GM13977 (cell line): ENCODE measurements around the gene DNAJC15.

Experiments
- DNase-seq: peaks from one replicate; pipeline ENCODE4 v3.0.0; 2012; ENCODE audit warnings: low spot score
- in situ Hi-C: fragments of 300-500 bp; cut with MboI; formaldehyde crosslinking; loops from one replicate; pipeline ENCODE4 v1.12.0; 2022; ENCODE audit warnings: low sequenced_read_pairs, low pct_unique_long_range_greater_than_20kb, mixed read lengths, inconsistent platforms; ENCODE audit not compliant: unreplicated experiment
- TF ChIP-seq, protein P1 (sequence below): IDR thresholded peaks from 2 replicates; pipeline ENCODE4 v1.5.1; 2012; ENCODE audit warnings: mild to moderate bottlenecking, control low read depth; ENCODE audit not compliant: insufficient read depth; ENCODE audit errors: extremely low read depth, missing control alignments

Gene DNAJC15

DNA sequence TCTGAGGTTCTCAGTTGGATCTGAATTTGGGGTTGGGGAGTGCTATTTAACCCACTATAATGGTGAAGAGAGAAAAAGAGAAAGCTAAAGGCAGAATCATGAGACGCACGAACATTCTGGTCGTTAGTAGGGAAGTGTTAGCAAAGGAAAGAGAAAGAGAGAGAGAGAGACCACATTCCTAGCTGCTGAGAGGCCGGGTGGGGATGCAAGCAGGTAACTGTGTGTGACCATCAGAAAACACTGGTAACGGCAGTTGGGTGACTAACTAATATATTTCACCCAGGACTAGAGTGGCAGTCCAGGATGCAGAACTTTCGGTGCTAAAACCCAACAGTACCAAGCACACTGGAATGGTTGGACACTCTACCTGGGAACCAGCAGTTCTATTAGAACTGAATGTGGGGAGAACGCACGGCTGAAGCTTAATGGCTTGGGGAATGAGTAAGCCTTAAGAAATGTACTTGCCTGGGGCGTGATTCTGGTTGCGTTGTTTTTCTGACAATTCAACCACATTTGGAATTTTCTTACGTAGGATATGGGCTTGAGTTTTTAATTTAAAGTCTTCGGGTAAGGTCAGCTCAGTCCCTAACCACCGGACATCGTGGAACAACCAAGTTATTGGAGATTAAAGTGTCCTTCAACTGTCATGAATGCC lies 130.2 kb downstream of the DNAJC15 start:
- in situ Hi-C loops = no loop called here
- TF ChIP-seq, protein P1, sequence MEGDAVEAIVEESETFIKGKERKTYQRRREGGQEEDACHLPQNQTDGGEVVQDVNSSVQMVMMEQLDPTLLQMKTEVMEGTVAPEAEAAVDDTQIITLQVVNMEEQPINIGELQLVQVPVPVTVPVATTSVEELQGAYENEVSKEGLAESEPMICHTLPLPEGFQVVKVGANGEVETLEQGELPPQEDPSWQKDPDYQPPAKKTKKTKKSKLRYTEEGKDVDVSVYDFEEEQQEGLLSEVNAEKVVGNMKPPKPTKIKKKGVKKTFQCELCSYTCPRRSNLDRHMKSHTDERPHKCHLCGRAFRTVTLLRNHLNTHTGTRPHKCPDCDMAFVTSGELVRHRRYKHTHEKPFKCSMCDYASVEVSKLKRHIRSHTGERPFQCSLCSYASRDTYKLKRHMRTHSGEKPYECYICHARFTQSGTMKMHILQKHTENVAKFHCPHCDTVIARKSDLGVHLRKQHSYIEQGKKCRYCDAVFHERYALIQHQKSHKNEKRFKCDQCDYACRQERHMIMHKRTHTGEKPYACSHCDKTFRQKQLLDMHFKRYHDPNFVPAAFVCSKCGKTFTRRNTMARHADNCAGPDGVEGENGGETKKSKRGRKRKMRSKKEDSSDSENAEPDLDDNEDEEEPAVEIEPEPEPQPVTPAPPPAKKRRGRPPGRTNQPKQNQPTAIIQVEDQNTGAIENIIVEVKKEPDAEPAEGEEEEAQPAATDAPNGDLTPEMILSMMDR = no peak
- no peak for DNase-seq

DNA sequence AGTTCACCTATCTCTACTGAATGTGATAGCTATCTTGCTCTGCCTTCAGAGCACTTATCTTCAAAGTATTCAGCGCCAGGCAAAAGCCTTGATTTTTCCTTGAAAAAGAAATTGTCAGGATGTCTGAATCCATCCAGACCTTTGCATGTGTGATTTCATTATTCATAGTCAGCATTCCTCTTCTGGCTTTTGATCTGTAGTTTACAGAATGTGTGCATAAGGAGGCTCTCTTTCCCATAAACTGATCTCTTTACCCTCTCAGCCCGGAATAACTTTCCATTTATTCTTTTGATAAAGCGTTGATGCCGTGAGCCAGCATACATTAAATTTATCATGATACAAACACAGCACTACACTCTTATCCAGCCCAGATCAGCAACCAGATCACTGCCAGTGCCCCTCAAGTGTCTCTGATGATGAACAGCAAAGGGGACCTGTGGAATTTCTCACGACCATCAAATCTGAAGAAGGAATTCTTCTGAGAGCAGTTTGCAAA lies 130.8 kb downstream of the DNAJC15 start:
- in situ Hi-C loops = no loop called here
- DNase-seq = no peak
- TF ChIP-seq, protein P1 = no peak

DNA sequence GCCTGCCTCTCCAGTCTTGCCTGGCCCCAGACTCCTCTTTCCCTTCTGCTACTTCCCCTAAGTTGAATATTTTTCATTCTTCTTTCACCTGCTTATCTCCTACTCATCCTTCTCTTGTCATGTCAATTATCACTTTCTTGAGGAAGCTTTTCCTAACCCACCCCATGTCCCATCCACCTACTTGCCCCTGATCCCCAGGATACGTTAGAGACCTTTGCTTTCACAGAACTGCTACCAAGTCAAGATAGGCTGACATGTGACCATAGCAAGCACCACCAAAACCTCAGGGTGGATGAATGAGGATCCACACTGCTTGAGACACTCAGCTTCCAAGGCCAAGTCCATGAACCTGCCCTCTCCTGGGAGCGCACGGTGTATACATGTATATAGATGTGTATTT lies 131.5 kb downstream of the DNAJC15 start:
- DNase-seq = no peak
- TF ChIP-seq, protein P1 = no peak
- in situ Hi-C loops = no loop called here

DNA sequence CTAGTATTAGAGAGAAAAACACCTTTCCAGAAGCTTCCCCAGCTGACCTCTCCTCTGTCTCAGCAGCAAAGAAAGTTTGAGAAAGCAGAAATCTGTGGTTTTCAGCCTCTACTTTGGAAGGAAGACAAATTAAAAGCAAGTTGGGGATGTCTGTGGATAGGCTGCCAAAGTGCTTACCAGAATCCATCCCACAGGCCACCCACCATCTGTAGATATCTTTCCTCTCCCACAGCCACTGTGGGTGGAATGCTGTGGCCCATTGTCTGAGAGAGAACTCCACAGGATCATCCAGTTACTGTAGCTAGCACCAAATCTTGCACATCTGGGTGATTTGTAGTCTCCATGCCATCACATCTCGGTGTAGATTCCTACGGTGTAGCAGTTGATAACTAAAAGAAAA lies 133.5 kb downstream of the DNAJC15 start:
- in situ Hi-C loops = no loop called here
- TF ChIP-seq, protein P1 = no peak
- no peak for DNase-seq

DNA sequence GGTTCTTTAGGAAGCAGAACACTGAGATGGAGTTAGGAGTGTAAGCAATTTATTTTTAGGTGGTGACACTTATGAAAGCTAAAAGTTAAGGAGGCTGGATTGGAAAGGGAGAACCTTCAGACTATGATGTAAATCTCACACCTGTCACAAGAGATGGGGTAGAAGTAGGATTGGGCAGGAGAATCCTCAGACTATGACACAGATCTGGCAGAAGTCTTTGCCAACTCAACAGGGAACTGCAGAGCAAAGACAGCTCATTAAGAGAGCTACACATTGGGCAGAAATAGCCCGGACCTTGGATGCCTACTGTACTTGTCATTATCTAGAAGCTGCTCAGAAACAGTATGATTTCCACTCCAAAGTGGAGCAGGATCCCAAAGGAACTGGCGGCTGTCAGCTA lies 134.4 kb downstream of the DNAJC15 start:
- TF ChIP-seq, protein P1 = no peak
- DNase-seq = no peak
- in situ Hi-C loops = no loop called here

DNA sequence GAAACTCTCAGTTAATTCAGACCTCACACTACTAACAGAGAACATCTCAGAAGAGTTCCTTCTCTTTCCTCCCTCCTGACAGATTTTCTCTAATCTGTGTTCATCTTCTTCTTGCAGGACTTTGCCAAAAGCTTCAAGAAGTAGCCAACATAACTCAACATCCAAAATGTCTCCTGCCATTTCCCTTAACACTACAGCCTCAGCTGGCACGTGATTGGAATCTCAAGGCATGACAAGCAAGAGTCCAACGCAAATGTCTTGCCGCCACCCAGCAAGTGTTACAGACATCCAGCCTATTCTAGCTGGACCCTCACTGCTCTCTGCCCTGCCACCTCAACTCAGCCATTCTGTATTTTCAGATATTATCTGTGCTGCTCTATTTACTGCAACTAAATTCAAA lies 135.1 kb downstream of the DNAJC15 start:
- in situ Hi-C loops = no loop called here
- no peak for DNase-seq
- TF ChIP-seq, protein P1 = no peak
